Stimulated activated memory B cell treated with anti-CD40 and anti-IgM and Interleukin-4, amounts not matched to agents 10 μg/mL and 1 μg/mL and 100 μg/mL, for 72 hours (primary cell): ENCODE data around the gene EZH2.
A peak's percentile ranks its signal among the peaks of the same experiment; 100 is the strongest.

Experiments
- ATAC-seq: fragments of 150-1000 bp; cut with Tn5 transposase; 2 replicates; pipeline ENCODE4 v1.10.0; 2021
- H3K27ac Mint-ChIP-seq: one replicate; pipeline ENCODE4 v1.8.0; 2022; ENCODE audit warnings: mild to moderate bottlenecking, mixed read lengths
- H3K27me3 Mint-ChIP-seq: one replicate; pipeline ENCODE4 v1.8.0; 2022; ENCODE audit warnings: mixed read lengths
- H3K36me3 Mint-ChIP-seq: one replicate; pipeline ENCODE4 v1.8.0; 2022; ENCODE audit warnings: mixed read lengths
- H3K4me1 Mint-ChIP-seq: one replicate; pipeline ENCODE4 v1.8.0; 2022; ENCODE audit warnings: mixed read lengths
- H3K4me3 Mint-ChIP-seq: one replicate; pipeline ENCODE4 v1.8.0; 2022; ENCODE audit warnings: mild to moderate bottlenecking, moderate library complexity, mixed read lengths
- H3K9me3 Mint-ChIP-seq: one replicate; pipeline ENCODE4 v1.8.0; 2022; ENCODE audit warnings: mixed read lengths

Gene EZH2

GRCh38 chr7:148884049-148884298 lies at the start of gene EZH2:
TSS of gene EZH2 (minus strand) at chr7:148884291. CDS start at chr7:148847298, 36,993 bp downstream.
- H3K36me3 Mint-ChIP-seq, result peaks cover 5% of the 10 kb centered on the region
- H3K27me3 Mint-ChIP-seq, result no peaks in the 10 kb centered on the region
- H3K27ac Mint-ChIP-seq, result peak within 1 kb of the TSS; percentile 91
- no peak for ATAC-seq
- H3K4me1 Mint-ChIP-seq, result peaks cover 14% of the 10 kb centered on the region
- peak within 1 kb of the TSS; percentile 89 for H3K4me3 Mint-ChIP-seq
- H3K9me3 Mint-ChIP-seq, result no peaks in the 10 kb centered on the region

- H3K27ac Mint-ChIP-seq, result no peak overlapping the region
- H3K4me1 Mint-ChIP-seq, result peaks cover 14% of the 10 kb centered on the region
- H3K4me3 Mint-ChIP-seq, result no peak overlapping the region
- H3K27me3 Mint-ChIP-seq, result no peaks in the 10 kb centered on the region
- no peak for ATAC-seq
- H3K9me3 Mint-ChIP-seq, result no peaks in the 10 kb centered on the region
- H3K36me3 Mint-ChIP-seq, result peaks cover 6% of the 10 kb centered on the region
Observed at GRCh38 chr7:148931470-148931869, 47.4 kb upstream of the EZH2 start.

- Mint-ChIP-seq H3K27me3 (no peaks in the 10 kb centered on the region), H3K36me3 (peaks cover 6% of the 10 kb centered on the region), H3K4me3 (no peak overlapping the region), H3K4me1 (peaks cover 15% of the 10 kb centered on the region), H3K27ac (no peak overlapping the region), H3K9me3 (no peaks in the 10 kb centered on the region)
- no peak for ATAC-seq
Observed at GRCh38 chr7:148930335-148930734, 46.2 kb upstream of the EZH2 start.

GRCh38 chr7:148929176-148929575 lies 45.1 kb upstream of the EZH2 start:
- no peaks in the 10 kb centered on the region for H3K27me3 Mint-ChIP-seq
- no peaks in the 10 kb centered on the region for H3K9me3 Mint-ChIP-seq
- H3K4me3 Mint-ChIP-seq, result no peak overlapping the region
- no peak overlapping the region for H3K27ac Mint-ChIP-seq
- ATAC-seq, result no peak
- peaks cover 13% of the 10 kb centered on the region for H3K4me1 Mint-ChIP-seq
- peaks cover 6% of the 10 kb centered on the region for H3K36me3 Mint-ChIP-seq

GRCh38 chr7:148927123-148928045 lies 43.3 kb upstream of the EZH2 start:
- H3K27ac Mint-ChIP-seq, result peak overlapping the region; percentile 55
- ATAC-seq, result no peak
- no peak overlapping the region for H3K4me3 Mint-ChIP-seq

GRCh38 chr7:148925836-148926235 lies 41.7 kb upstream of the EZH2 start:
- ATAC-seq, result no peak
- H3K27me3 Mint-ChIP-seq, result no peaks in the 10 kb centered on the region
- no peak overlapping the region for H3K27ac Mint-ChIP-seq
- H3K4me3 Mint-ChIP-seq, result no peak overlapping the region
- H3K36me3 Mint-ChIP-seq, result peaks cover 17% of the 10 kb centered on the region
- H3K4me1 Mint-ChIP-seq, result peaks cover 19% of the 10 kb centered on the region
- no peaks in the 10 kb centered on the region for H3K9me3 Mint-ChIP-seq

More at GRCh38 chr7:148927123-148928045, 43.3 kb upstream of the EZH2 start:
- peaks cover 6% of the 10 kb centered on the region for H3K36me3 Mint-ChIP-seq
- no peaks in the 10 kb centered on the region for H3K27me3 Mint-ChIP-seq
- no peaks in the 10 kb centered on the region for H3K9me3 Mint-ChIP-seq
- peaks cover 10% of the 10 kb centered on the region for H3K4me1 Mint-ChIP-seq

- Mint-ChIP-seq H3K4me3 (no peak overlapping the region), H3K9me3 (no peaks in the 10 kb centered on the region), H3K27me3 (no peaks in the 10 kb centered on the region), H3K27ac (no peak overlapping the region), H3K36me3 (peaks cover 15% of the 10 kb centered on the region), H3K4me1 (peaks cover 19% of the 10 kb centered on the region)
- no peak for ATAC-seq
Observed at GRCh38 chr7:148924011-148924410, 39.9 kb upstream of the EZH2 start.

- Mint-ChIP-seq H3K4me3 (no peak overlapping the region), H3K4me1 (peaks cover 13% of the 10 kb centered on the region), H3K9me3 (no peaks in the 10 kb centered on the region), H3K27me3 (no peaks in the 10 kb centered on the region), H3K36me3 (peaks cover 12% of the 10 kb centered on the region), H3K27ac (peak overlapping the region; percentile 7)
- no peak for ATAC-seq
Observed at GRCh38 chr7:148921806-148922205, 37.7 kb upstream of the EZH2 start.

- Mint-ChIP-seq H3K27me3 (no peaks in the 10 kb centered on the region), H3K36me3 (peaks cover 12% of the 10 kb centered on the region), H3K9me3 (no peaks in the 10 kb centered on the region), H3K27ac (peak overlapping the region; percentile 7), H3K4me1 (peaks cover 9% of the 10 kb centered on the region), H3K4me3 (no peak overlapping the region)
- ATAC-seq, result no peak
Observed at GRCh38 chr7:148921189-148921588, 37.1 kb upstream of the EZH2 start.

- Mint-ChIP-seq H3K27ac (no peak overlapping the region), H3K4me1 (peaks cover 18% of the 10 kb centered on the region), H3K36me3 (peaks cover 12% of the 10 kb centered on the region), H3K4me3 (no peak overlapping the region), H3K27me3 (no peaks in the 10 kb centered on the region), H3K9me3 (no peaks in the 10 kb centered on the region)
- no peak for ATAC-seq
Observed at GRCh38 chr7:148919859-148920258, 35.8 kb upstream of the EZH2 start.

- no peak for ATAC-seq
- peak overlapping the region; percentile 58 for H3K27ac Mint-ChIP-seq
- no peaks in the 10 kb centered on the region for H3K9me3 Mint-ChIP-seq
- no peak overlapping the region for H3K4me3 Mint-ChIP-seq
- H3K27me3 Mint-ChIP-seq, result no peaks in the 10 kb centered on the region
- peaks cover 12% of the 10 kb centered on the region for H3K36me3 Mint-ChIP-seq
- H3K4me1 Mint-ChIP-seq, result peaks cover 36% of the 10 kb centered on the region
Observed at GRCh38 chr7:148918058-148918596, 34.0 kb upstream of the EZH2 start.

GRCh38 chr7:148916186-148916585 lies 32.1 kb upstream of the EZH2 start:
- peaks cover 5% of the 10 kb centered on the region for H3K36me3 Mint-ChIP-seq
- H3K9me3 Mint-ChIP-seq, result no peaks in the 10 kb centered on the region
- no peak for ATAC-seq
- no peaks in the 10 kb centered on the region for H3K27me3 Mint-ChIP-seq
- no peak overlapping the region for H3K4me3 Mint-ChIP-seq
- no peak overlapping the region for H3K27ac Mint-ChIP-seq
- H3K4me1 Mint-ChIP-seq, result peaks cover 47% of the 10 kb centered on the region

- Mint-ChIP-seq H3K4me3 (peak overlapping the region; percentile 46), H3K27ac (peak overlapping the region; percentile 96), H3K4me1 (peaks cover 44% of the 10 kb centered on the region)
Observed at GRCh38 chr7:148915211-148915610, 31.1 kb upstream of the EZH2 start.

GRCh38 chr7:148914208-148914777 lies 30.2 kb upstream of the EZH2 start:
- peak; percentile 77 for ATAC-seq
- Mint-ChIP-seq H3K27me3 (peaks cover 2% of the 10 kb centered on the region), H3K4me1 (peaks cover 49% of the 10 kb centered on the region), H3K27ac (peak overlapping the region; percentile 96), H3K9me3 (no peaks in the 10 kb centered on the region), H3K4me3 (peak overlapping the region; percentile 46), H3K36me3 (no peaks in the 10 kb centered on the region)

More at GRCh38 chr7:148915211-148915610, 31.1 kb upstream of the EZH2 start:
- ATAC-seq, result peak; percentile 71
- Mint-ChIP-seq H3K36me3 (no peaks in the 10 kb centered on the region), H3K27me3 (no peaks in the 10 kb centered on the region), H3K9me3 (no peaks in the 10 kb centered on the region)

GRCh38 chr7:148912758-148913541 lies 28.9 kb upstream of the EZH2 start:
- ATAC-seq, result peak; percentile 73
- Mint-ChIP-seq H3K4me3 (peak overlapping the region; percentile 29), H3K36me3 (no peaks in the 10 kb centered on the region), H3K4me1 (peaks cover 55% of the 10 kb centered on the region), H3K9me3 (no peaks in the 10 kb centered on the region), H3K27ac (peak overlapping the region; percentile 96), H3K27me3 (peaks cover 11% of the 10 kb centered on the region)
